ENCODE results near the gene FUS. TPM values are rescaled to one million over a fixed set of nuclear protein-coding genes. Genes with fewer than 3 reads are reported as not detected.
"Not testable (repeated sequence)": the region's sequence is repeated elsewhere in the genome, so short reads cannot be mapped to it uniquely, and the experiment has no call there.

The FUS gene
- total RNA-seq, 1 experiment from 2014 or later, result 32.1 TPM

DNA sequence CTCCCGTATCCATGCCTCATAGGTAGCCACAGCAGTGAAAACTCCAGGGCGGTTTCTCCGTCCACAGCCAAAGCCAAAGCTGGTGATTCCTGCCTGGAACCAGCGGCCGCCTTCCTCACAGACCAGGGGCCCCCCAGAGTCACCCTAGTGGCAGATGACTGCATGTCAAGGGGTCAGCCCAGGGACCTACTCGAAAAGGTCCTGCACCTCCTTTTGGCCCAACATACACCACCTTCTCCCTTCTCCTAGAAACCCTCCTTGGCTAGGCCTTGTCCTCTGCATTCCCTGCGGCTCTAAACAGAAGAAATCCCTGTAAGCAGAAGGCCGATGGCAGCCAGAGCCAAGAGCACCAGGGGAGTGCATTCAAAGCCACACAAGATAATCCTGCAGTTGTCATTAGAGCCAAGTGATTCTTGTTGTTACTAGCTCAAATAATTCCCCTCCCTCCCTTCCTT is 36.2 kb upstream of the FUS start:
- DNase-seq (ENCODE audit: low read depth), result no peak

DNA sequence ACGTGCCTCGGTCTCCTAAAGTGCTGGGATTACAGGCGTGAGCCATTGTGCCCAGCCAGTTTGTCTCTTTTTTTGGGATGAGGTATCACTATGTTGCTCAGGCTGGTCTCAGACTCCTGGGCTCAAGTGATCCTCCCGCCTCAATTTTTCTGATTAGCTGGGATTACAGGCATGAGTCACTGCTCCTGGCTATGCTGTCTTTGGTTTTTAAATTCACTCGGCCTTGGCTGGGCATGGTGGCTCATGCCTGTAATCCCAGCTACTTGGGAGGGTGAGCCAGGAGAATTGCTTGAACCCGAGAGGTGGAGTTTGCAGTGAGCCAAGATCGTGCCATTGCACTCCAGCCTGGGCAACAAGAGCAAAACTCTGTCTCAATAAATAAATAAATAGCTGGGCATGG is 35.5 kb upstream of the FUS start:
- not testable (repeated sequence) for DNase-seq (ENCODE audit: low read depth)

DNA sequence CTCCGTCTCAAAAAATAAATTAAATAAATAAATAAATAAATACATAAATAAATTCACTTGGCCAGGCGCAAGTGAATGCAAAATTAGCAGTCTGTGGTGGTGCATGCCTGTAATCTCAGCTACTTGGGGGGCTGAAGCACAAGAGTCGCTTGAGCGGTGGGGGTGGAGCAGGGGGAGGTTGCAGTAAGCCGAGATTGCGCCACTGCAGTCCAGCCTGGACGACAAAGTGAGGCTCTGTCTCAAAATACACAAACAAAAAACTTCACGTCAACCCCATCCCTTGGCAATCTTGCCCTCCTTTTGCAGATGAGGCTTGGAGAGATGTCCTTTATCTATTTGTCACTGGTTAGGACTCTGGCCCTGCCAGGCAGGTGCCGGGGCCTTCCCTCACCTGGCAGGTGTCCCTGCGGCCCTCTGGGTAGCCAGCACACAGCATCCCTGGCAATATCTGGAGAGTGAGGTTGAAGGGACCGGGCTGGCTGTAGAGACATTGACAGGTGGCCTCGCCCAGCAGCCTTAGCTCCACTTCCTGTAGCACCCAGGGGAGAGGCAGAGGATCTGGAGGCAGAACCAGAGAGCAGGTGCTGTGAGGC is 34.4 kb upstream of the FUS start:
- DNase-seq (ENCODE audit: low read depth), result no peak

DNA sequence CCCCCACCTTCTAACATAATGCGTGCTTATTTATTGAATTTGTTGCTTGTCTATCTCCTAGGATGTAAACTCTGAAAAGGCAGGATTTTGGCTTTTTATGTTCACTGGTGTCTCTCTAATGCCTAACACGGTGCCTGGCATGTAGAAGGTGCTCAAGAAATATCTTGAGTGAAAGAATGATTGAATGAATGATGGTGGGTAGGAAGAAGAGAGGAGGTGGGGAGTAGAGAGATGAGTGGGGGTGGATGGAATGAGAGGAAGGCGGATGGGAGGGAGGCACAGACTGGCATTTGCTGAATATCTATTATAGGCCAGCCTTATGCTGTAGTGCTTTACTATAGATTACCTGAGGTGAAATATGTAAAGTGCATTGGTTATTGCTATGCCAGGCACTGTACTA is 32.4 kb upstream of the FUS start:
- DNase-seq (ENCODE audit: low read depth), result no peak

DNA sequence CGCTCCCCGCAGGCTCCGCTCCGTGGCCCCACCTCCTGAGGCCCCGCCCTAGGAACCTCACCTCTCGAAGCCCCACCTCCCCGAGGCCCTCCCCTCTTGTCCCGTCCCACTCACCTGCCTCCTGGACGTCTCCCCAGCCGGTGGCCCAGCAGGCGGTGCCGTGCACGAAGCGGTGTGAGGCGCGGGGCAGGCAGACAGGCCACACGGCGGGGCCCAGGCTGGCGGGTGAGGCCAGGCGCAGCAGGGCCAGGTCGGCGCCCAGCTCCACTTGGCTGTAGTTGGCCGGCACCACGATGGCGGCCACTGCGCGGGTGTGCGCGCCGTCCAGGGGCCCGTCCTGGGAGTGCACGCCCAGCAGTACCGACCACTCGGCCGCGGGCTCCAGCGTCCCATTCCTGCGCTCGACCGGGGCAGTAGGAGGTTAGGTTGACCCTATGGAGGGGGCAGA is 31.6 kb upstream of the FUS start:
- DNase-seq (ENCODE audit: low read depth), result no peak

DNA sequence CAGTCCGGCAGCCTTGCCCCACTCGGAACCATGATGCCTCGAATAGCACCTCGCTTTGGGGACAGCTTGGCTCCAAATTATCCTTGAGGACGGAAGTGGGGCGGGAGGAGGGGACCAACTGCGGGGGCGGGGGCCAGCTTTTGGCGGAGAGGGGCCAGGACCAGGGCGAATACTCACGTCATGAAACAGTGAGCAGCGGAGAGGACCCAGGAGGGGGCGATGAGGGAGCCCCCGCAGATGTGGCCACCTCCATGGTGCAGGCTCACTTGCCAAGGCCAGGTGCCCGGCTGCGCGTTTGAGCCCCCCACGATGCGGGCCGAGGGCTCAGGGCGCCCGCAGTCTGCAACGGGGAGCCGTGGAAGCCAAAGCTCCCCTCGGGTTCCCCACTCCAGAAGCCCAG is 31.0 kb upstream of the FUS start:
- DNase-seq (ENCODE audit: low read depth), result no peak

DNA sequence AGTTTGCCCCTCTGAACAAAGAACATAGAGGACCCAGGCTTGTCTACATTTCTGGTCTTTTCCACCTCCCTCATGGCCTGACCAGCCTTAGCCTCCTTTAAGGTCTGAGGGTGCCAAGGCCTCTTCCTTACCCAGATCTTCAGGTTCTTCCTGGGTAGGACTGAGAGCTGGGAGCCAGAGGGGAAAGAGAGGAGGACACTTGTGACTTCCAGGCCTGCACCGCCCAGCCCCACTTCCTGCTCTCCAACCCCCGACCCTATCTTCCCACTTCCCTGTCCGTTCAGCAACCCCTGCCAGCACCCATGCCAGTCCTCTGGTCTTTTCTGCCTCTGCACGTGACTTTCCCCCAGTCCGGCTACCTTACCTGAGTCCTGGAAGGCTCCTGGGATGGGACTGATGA is 30.6 kb upstream of the FUS start:
- no peak for DNase-seq (ENCODE audit: low read depth)

DNA sequence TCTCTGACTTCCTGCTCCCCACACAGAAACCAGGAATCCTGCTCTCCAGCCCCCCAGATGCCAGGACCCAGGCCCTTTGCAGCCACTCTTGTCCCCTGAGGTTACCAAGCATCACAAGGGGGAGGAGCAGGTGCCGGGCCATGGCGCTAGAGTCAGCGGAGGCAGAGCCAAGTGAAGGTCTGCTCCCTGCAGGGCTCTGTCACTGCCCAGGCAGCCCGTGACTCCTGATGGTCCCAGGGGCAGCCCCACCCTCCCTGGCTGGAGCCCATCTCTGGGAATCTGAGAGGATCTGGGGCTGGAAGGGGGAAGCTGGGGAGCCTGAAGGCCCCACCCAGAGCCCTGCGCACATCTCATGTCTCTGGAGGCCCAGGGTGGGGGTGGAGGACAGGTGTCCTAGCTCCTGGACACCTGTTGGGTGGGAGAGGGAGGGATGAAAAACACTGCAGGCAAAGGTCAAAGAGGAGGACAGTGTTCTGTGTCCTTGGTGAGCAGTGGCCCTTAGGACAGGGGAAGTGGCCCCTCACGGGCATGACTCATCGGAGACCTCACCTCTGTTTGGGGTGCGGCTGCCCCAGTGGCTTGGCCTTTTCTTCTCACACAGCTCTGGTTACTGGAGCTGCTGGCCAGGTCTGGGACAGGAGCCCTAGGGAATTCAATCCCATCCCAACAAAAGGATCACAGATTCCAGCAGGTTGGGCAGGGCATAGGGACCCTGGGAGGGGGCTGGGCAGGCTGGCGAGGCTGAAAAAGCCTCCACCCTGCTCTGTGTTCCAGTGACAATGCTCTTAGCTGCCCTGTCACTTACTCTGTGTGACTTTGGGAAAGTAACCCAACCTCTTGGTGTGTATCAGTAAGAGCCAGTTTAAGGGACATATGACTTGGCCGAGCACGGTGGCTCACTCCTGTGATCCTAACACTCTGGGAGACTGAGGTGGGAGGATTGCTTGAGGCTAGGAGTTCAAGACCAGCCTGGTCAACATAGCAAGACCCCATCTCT is 29.7 kb upstream of the FUS start, which contains the start of gene PRSS36:
Gene PRSS36, minus strand, starts transcription at position 173 of the 997 bp plus-strand sequence. Its CDS starts 31 bp downstream, at position 142.
- DNase-seq (ENCODE audit: low read depth), result no peak

DNA sequence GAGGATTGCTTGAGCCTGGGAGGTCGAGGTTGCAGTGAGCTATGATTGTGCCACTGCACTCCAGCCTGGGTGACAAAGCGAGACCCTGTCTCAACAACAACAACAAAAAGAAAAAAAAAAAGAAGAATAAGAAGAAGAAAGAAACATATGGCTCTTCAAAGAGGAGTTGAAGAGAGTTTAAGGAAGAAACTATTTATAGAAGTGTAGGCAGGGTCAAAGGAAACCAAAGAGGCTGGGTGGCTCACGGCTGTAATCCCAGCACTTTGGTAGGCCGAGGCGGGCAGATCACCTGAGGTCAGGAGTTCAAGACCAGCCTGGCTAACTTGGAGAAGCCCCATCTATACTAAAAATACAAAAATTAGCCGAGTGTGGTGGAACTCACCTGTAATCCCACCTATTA is 29.0 kb upstream of the FUS start:
- not testable (repeated sequence) for DNase-seq (ENCODE audit: low read depth)

DNA sequence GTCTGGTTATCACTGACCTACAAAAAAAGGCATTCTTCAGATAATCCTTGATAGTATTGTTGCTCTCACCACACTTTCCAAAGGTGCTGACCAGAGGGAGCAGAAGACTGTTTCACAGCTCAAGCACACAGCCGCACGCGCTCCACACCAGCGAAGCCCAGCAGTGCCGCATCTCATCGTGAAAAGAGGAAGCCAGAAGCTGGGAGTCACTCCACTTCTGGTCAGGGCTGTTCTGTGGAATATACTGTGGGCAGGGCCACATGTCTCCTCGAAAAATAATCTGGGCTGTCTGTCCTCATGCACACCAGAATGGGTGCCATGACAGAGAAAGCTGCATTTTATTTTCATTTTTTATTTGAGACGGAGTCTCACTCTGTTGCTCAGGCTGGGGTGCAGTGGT is 22.8 kb upstream of the FUS start:
- DNase-seq (ENCODE audit: low read depth), result no peak

DNA sequence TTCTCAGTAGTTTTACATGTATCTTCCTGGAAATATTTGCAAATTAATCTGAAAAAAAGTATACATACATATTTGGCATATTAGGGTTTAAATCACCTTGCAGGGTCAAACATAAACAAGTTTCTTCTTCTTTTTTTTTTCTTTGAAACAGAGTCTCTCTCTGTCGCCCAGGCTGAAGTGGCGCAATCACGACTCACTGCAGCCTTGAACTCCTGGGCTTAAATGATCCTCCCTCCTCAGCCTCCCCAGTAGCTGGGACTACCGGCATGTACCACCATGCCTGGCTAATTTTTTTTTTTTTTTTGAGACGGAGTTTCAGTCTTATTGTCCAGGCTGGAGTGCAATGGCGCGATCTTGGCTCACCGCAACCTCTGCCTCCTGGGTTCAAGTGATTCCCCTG is 12.6 kb upstream of the FUS start:
- no peak for DNase-seq (ENCODE audit: low read depth)

DNA sequence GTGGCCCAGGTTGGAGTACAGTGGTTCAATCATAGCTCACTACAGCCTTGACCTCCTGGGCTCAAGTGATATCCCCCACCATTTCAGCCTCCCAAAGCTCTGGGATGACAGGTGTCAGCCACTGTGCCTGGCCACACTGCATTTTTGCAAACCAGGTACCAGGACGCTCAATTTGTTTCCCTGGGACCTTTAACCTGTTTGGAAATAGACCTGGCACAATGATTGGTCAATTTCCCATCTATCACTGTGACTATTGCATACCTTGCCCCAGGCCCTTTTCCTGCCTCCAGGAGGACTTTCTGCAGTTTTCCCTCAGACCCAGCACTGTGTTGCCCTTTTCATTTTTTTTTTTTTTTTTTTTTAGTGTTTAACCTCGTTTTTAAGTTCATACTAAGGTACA is 11.1 kb upstream of the FUS start:
- DNase-seq (ENCODE audit: low read depth), result no peak

DNA sequence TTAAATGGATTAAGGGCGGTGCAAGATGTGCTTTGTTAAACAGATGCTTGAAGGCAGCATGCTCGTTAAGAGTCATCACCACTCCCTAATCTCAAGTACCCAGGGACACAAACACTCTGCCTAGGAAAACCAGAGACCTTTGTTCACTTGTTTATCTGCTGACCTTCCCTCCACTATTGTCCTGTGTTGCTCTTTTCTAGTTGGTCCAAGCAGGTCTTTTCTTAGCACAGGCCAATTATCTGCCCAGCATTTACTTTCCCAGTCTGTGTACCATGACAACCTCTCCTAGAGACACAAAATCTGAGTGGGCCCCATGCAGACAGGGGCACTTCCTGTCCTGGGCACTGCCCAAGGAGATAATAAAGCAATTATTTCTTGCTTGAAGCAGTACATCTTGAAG is 9.9 kb upstream of the FUS start:
- DNase-seq (ENCODE audit: low read depth), result not testable (repeated sequence)

DNA sequence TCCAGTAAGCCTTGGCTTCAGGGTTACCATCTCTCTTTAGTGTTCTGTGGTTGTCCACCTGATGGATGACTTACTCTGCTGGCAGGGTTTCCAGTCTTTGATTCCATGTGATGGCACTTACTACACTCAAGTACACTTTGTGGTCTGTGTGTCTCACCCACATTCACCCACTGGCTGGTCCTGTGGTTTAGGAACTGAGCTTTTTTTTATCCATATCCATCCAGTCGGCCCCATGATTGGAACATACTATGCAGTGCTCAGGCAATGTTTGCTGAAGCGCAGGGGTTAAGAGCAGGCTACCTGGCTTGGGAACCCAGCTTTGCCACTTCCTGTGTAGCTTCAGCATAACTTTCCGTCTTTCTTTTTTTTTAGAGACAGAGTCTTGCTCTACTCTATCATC is 2.8 kb upstream of the FUS start:
- peak; percentile 91 for DNase-seq (ENCODE audit: low read depth)

DNA sequence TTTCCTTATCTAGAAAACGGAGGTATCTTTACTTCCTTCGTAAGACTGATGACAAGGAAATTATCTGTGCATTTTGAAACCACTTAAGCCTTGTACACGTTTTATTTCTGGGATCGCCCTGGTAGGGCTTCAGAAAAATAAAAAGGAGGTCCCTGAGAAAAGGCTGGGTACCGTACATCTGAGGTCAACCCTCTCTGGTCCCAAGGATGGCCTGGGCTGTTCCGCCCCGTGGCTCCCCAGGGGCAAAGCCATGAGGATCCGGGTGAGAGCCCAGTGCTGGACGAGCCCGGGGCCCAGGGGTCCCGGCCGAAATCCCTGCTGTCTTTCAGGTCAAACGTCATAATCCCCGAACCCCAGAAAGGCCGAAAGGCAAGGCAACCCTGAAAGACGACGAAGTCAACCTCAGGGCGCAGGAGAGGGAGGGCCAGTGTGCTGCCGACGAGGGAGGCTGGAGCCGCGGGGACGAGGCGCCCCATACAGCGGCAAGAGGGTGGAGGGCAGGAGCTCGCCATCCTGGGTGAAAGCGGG is 656 bp upstream of the FUS start:
- DNase-seq (ENCODE audit: low read depth), result no peak

DNA sequence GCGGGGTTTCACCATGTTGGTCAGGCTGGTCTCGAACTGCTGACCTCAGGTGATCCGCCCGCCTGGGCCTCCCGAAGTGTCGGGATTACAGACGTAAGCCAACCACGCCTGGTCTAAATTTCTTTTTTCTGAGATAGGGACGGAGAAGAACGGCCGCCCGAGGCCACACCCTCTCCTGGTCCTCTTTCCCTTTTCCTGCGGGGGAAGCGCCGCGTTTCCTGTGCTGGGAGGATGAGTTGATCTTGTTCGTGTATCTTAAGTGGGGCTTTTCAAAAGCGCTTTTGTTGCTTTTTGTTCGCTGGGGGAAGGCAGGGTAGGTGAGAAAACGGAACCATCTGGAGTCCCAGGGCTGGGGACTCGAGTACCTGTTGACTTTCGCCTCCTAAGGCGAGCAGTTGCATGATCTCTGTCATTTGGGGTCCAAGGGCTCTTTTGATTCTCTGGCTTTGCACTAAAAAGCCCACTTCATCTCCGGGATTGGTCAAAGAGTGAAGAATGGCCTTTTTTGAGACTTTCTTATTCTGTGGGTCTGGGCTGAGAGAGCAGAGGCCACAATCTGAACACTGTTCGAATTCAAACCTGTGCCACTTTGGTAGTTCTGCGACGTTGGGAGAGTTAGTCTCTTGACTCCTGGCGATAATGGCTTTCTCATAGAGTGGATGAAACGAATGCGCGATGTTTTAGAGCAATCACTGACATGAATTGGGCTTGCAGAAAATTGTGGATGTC is 1.3 kb downstream of the FUS start:
- DNase-seq (ENCODE audit: low read depth), result peak; percentile 41

DNA sequence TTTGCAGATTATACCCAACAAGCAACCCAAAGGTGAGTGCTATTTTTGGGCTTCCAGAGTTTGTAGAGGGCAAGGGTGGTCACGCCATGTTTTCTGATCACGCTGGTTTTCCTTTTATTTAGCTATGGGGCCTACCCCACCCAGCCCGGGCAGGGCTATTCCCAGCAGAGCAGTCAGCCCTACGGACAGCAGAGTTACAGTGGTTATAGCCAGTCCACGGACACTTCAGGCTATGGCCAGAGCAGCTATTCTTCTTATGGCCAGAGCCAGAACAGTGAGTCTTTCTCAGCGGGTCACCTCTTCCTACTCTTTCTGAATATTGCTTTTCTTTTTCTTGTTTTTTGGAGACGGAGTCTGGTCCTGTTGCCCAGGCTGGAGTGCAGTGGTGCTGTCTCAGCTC is 2.5 kb downstream of the FUS start:
- no peak for DNase-seq (ENCODE audit: low read depth)

DNA sequence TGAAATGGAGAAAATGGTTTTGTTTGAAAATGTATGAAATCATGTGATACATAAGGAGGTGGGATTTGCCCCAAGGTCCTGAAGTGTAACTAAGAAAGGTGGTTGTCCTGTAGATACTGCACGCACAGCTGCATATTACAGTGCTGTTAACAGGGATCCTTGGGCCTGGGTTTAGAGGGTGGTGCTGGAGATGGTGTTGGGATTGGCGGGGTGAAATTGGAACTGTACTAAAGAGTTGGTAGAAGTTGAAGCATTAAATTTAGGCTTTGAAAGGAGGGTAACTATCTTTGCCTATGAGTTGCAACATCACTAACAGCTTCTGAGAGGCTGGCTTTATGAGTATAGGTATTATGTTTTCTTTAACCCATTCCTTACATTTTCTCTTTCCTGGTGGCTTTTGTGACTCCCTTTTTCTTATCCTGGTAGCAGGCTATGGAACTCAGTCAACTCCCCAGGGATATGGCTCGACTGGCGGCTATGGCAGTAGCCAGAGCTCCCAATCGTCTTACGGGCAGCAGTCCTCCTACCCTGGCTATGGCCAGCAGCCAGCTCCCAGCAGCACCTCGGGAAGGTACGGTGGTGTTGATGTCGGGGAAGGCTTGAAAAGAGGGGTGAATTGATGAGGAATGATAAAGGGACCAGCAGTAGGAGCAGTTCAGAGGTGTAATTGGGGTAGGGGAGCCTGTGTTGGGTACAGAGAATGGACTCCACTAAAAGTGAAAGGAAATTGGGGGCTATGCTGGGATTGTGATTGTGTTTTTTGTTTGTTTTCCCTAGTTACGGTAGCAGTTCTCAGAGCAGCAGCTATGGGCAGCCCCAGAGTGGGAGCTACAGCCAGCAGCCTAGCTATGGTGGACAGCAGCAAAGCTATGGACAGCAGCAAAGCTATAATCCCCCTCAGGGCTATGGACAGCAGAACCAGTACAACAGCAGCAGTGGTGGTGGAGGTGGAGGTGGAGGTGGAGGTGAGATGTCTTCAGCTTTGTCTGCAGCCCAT is 3.8 kb downstream of the FUS start:
- no peak for DNase-seq (ENCODE audit: low read depth)

DNA sequence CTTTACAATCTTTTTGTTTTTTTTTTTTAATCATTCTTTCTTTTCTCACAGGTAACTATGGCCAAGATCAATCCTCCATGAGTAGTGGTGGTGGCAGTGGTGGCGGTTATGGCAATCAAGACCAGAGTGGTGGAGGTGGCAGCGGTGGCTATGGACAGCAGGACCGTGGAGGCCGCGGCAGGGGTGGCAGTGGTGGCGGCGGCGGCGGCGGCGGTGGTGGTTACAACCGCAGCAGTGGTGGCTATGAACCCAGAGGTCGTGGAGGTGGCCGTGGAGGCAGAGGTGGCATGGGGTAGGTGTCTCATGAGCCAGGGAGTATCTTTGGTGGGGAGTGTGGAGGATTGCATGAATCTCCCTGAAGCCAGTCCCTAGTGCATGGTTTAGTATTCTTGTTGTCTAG is 4.9 kb downstream of the FUS start:
- DNase-seq (ENCODE audit: low read depth), result no peak

DNA sequence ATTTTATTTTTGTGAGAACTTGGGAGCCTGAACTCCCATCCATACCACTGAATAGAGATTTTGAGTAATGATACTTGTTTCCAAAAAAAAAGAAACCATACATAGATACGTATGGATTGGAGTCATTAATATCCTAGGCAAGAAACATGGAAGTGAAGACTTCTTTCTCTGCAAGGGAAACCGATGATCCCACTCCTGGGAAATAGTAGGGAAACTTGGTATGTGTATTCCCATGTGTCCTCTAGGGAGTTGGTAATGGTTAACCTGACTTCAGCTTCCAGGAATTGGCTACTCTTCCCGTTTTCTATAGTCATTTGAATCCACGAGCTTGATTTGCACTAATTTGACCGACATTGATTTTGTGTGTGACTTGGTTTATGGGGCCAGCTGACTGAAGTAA is 5.4 kb downstream of the FUS start:
- DNase-seq (ENCODE audit: low read depth), result no peak

DNA sequence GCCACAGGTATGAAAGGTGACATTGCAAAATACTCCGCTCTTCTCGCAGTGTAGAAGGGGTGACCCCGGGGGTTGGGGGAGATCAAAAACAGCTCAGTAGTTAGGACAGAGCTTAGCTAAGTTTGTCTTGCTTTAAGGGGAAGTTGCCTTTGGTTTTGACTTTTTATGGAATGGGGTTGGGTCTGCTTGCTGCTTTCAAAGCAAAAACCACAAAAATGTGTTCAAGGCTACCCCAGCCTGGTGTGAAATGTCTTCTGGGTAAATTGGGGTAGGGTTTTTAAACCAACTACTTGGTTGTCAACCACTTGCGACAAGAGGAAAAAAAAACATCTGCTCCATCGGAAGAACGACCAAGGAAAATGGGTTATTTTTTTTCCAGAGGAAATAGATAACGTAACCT is 6.2 kb downstream of the FUS start:
- no peak for DNase-seq (ENCODE audit: low read depth)

Data from Daoy (cell line).